GM18951 (cell line): Measurements from ENCODE around the gene USP10.

Source experiments
- POLR2A ChIP-seq: IDR thresholded peaks from 4 replicates; pipeline ENCODE4 v1.6.1; 2011; ENCODE audit warnings: mild to moderate bottlenecking; ENCODE audit not compliant: insufficient read length, insufficient read depth; ENCODE audit errors: extremely low read depth
- in situ Hi-C: fragments of 300-500 bp; cut with MboI; formaldehyde crosslinking; loops from one replicate; pipeline ENCODE4 v1.12.0; 2022; ENCODE audit warnings: low sequenced_read_pairs, mixed read lengths, inconsistent platforms; ENCODE audit not compliant: unreplicated experiment

USP10 gene

DNA sequence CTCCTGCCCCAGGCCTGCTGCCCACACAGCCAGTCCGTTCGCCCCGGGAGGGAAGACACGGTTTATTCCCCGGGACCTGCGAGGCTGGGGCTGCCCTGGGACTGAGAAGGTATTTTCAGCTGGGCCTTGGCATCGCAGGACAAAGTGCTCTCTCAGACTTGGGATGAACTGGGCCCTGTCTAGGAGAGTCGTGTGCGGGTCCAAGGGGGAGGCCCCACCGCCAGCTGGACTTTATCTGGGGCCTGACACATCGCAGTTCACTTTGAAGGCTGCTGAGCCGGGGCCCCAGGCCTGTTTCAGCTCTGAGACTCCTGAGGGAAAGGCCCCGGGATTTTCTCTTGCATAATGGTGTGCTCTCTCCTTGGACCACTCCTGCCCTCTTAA is 126.8 kb downstream of the USP10 start:
- in situ Hi-C loops, result no loop called here
- TF ChIP-seq POLR2A, result no peak

DNA sequence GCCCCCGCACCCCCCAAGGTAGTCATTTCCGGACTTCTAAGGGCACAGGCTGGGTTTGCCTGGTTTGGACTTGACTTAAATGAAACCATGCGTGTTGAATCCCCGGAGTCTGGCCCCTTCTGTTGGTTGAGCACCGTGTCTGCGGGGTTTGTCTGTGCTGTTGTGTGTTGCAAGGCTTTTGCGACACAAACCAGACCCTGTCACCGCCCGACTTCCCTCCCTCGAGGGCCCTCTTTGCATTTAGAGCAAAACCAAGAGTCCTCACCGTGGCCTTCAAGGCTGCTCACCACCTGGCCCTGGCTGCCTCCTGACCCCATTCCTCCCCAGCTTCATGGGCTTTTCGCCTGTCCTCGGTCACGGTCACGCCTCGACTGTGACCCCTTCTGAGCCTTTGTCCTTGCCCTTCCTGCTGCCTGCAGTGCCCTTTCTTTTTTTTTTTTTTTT is 127.4 kb downstream of the USP10 start:
- no peak for TF ChIP-seq POLR2A
- in situ Hi-C loops, result no loop called here

DNA sequence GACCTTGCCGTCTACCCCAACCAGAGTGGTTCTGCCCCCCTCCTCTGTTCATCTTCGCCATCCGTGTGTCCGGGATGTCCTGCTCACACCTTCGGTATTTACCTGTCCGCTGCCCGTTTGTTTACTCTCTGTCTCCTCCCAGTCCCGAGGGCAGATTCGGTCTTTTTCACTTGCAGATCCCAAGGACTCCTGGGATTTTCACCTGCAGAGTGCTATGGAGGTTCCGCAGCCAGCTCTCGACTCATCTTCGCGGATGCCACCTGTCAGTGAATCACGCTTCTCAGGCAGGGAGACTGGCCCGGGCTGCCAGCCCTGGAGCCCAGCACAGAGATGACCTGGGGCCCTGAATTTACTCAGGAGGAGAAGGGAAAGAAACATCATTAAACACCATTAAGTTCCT is 128.1 kb downstream of the USP10 start:
- in situ Hi-C loops, result no loop called here

DNA sequence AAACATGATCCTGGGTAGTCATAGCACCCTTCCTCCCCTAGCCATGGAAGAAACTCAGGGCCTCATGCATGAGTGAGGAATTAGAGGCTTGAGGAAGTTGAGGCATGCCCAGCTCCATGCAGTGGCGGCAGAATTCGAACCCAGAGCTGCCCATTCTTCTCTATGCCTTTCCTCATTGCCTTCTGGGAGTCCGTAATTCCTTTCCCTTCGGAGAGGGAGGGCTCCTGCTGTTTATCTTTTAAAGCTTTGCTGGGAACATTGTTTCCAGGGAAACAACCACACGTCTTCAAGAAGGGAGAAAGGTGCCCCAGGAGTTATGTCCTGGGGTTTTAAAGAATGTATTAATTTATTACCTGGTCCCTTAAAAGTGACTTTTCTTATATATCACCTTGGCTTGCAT is 128.5 kb downstream of the USP10 start:
- in situ Hi-C loops, result no loop called here
- no peak for TF ChIP-seq POLR2A

More for the DNA sequence above, 128.1 kb downstream of the USP10 start:
- no peak for TF ChIP-seq POLR2A
